ENCODE results near the gene MAEA.

The MAEA gene

DNA sequence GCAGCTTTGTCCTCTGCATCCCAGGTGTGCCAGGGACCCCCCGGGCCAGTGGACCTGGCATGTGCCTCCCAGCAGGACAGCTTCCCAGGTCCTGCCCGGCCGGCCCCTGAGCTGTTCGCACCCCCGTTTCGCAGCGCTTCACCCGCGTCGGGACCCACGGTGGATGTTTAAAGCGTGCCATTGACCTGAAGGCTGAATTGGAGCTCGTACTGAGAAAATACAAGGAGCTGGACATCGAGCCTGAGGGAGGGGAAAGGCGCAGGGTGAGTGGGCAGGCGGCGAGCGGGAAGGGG lies 65.2 kb downstream of the MAEA start:
- no peak for DNase-seq (ENCODE audit: low read depth, low spot score)
- H3K27me3 ChIP-seq (ENCODE audit: insufficient read depth, insufficient read length) = no peaks in the 10 kb centered on the region
- TF ChIP-seq ZNF274 (IDR thresholded peaks at IDR 0.05; ENCODE audit: low read depth, low read length) (no peak), YY1 (IDR thresholded peaks at IDR 0.05; ENCODE audit: insufficient read depth, insufficient read length) (no peak), SUZ12 (IDR thresholded peaks at IDR 0.05; ENCODE audit: extremely low read depth, insufficient read depth, insufficient read length) (no peak)
- H3K4me1 ChIP-seq (ENCODE audit: insufficient read depth, insufficient read length) = peaks cover 33% of the 10 kb centered on the region
- peak overlapping the region; percentile 6 for H3K9ac ChIP-seq (ENCODE audit: insufficient read length, low read depth)
- peaks cover 91% of the 10 kb centered on the region for H3K36me3 ChIP-seq (ENCODE audit: insufficient read depth, insufficient read length, low read length)
- no peaks in the 10 kb centered on the region for H3K9me3 ChIP-seq (ENCODE audit: insufficient read depth, low read length)
- no peak overlapping the region for H3K4me3 ChIP-seq (ENCODE audit: insufficient read length, low read depth)

DNA sequence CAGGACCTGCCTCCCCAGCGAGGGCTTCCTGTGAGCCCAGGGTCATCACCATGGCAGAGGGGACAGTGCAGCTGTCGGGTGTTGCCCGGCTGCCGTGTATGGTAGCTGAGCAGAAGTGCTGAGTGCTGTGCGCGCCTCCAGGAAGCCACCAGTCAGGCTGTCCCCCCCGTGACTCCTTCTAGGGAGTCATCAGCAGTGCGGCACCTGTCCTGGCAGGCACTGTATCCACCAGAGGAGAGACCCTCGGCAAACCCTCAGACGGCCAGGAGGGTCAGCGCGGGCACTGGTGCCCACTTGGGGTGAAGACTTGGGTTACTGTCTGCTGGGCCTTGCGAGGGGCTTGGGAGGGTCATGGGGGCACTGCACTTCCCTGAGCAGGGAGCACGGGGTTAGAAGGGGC lies 65.7 kb downstream of the MAEA start:
- Histone ChIP-seq H3K9me3 (ENCODE audit: insufficient read depth, low read length) (no peaks in the 10 kb centered on the region), H3K4me1 (ENCODE audit: insufficient read depth, insufficient read length) (peaks cover 33% of the 10 kb centered on the region), H3K36me3 (ENCODE audit: insufficient read depth, insufficient read length, low read length) (peaks cover 86% of the 10 kb centered on the region), H3K4me3 (ENCODE audit: insufficient read length, low read depth) (no peak overlapping the region), H3K9ac (ENCODE audit: insufficient read length, low read depth) (no peak overlapping the region), H3K27me3 (ENCODE audit: insufficient read depth, insufficient read length) (no peaks in the 10 kb centered on the region)
- TF ChIP-seq YY1 (IDR thresholded peaks at IDR 0.05; ENCODE audit: insufficient read depth, insufficient read length) = no peak
- TF ChIP-seq ZNF274 (IDR thresholded peaks at IDR 0.05; ENCODE audit: low read depth, low read length) = no peak
- no peak for TF ChIP-seq SUZ12 (IDR thresholded peaks at IDR 0.05; ENCODE audit: extremely low read depth, insufficient read depth, insufficient read length)
- no peak for DNase-seq (ENCODE audit: low read depth, low spot score)

GRCh38 chr4:1356181-1356998 lies 66.7 kb downstream of the MAEA start:
- Histone ChIP-seq H3K9ac (ENCODE audit: insufficient read length, low read depth) (no peak overlapping the region), H3K4me1 (ENCODE audit: insufficient read depth, insufficient read length) (peaks cover 40% of the 10 kb centered on the region), H3K4me3 (ENCODE audit: insufficient read length, low read depth) (no peak overlapping the region), H3K9me3 (ENCODE audit: insufficient read depth, low read length) (no peaks in the 10 kb centered on the region), H3K27me3 (ENCODE audit: insufficient read depth, insufficient read length) (no peaks in the 10 kb centered on the region), H3K36me3 (ENCODE audit: insufficient read depth, insufficient read length, low read length) (peaks cover 86% of the 10 kb centered on the region)
- peak; percentile 51 for DNase-seq (ENCODE audit: low read depth, low spot score)
- TF ChIP-seq YY1 (IDR thresholded peaks at IDR 0.05; ENCODE audit: insufficient read depth, insufficient read length) (no peak), SUZ12 (IDR thresholded peaks at IDR 0.05; ENCODE audit: extremely low read depth, insufficient read depth, insufficient read length) (no peak), ZNF274 (IDR thresholded peaks at IDR 0.05; ENCODE audit: low read depth, low read length) (no peak)

DNA sequence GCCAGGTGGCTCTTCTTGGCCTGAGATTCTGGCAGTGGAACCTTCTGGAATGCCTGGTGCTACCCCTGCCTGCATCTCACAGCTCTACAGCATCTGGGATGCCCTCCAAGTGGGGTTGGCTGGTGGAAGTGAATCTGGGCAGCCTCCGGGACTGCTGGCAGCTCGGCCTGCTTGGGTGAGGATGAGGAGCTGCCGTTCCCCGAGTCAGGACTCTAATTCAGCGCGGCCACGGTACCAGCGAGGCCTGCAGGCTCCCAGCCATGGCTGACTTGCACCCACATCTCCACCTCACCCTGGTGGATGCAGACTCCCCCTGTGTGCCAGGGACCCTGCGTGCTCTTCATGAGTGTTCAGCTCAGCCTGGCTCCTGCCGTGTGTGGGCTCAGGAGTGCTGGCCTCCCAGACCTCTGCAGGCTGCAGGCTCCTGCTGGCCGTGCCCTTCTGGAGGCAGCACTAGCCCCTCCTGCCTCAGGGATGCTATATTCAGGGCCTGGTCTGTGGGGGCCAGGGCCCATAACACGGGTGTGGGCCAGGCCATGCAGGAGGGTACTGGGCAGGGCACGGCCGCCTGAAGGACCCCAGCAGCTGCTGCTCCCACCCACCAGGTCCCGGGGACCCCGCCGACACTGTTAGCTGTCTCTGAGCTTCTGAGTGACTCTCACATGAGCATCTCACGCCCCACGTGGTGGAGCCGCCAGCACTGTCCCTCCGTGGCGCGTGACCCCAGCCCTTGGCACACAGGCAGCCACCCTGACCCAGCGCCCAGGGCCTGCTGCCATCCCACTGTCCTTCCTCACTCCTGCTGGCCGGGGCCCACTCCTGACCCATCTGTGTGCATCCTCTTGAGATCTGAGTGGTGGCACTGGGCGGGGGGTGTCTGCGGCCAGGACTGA lies 67.9 kb downstream of the MAEA start:
- Histone ChIP-seq H3K9ac (ENCODE audit: insufficient read length, low read depth) (no peak overlapping the region), H3K4me3 (ENCODE audit: insufficient read length, low read depth) (no peak overlapping the region), H3K9me3 (ENCODE audit: insufficient read depth, low read length) (no peaks in the 10 kb centered on the region), H3K4me1 (ENCODE audit: insufficient read depth, insufficient read length) (peaks cover 34% of the 10 kb centered on the region), H3K27me3 (ENCODE audit: insufficient read depth, insufficient read length) (no peaks in the 10 kb centered on the region), H3K36me3 (ENCODE audit: insufficient read depth, insufficient read length, low read length) (peaks cover 85% of the 10 kb centered on the region)
- no peak for DNase-seq (ENCODE audit: low read depth, low spot score)
- TF ChIP-seq SUZ12 (IDR thresholded peaks at IDR 0.05; ENCODE audit: extremely low read depth, insufficient read depth, insufficient read length) = no peak
- TF ChIP-seq YY1 (IDR thresholded peaks at IDR 0.05; ENCODE audit: insufficient read depth, insufficient read length) = no peak
- no peak for TF ChIP-seq ZNF274 (IDR thresholded peaks at IDR 0.05; ENCODE audit: low read depth, low read length)

- no peak overlapping the region for H3K9ac ChIP-seq (ENCODE audit: insufficient read length, low read depth)
Measured at GRCh38 chr4:1358421-1359143, 68.9 kb downstream of the MAEA start.

DNA sequence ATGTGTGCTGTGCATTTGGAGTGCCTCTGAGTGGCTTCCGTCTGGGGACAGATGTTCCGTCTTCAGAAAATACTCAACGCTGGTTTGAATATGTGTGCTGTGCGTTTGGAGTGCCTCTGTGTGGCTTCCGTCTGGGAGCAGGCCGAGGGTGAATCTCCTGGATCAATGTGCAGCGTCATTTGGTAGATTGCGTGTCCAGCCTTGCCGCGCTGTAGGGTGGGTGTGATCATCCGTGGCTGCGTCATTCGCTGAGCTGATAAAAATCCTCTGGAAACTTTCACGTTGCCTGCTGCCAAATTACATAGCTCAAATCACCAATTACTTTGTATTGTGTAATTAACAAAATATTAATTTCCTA lies 69.4 kb downstream of the MAEA start:
- Histone ChIP-seq H3K9me3 (ENCODE audit: insufficient read depth, low read length) (no peaks in the 10 kb centered on the region), H3K4me1 (ENCODE audit: insufficient read depth, insufficient read length) (peaks cover 27% of the 10 kb centered on the region), H3K4me3 (ENCODE audit: insufficient read length, low read depth) (no peak overlapping the region), H3K27me3 (ENCODE audit: insufficient read depth, insufficient read length) (no peaks in the 10 kb centered on the region), H3K36me3 (ENCODE audit: insufficient read depth, insufficient read length, low read length) (peaks cover 79% of the 10 kb centered on the region), H3K9ac (ENCODE audit: insufficient read length, low read depth) (no peak overlapping the region)
- TF ChIP-seq SUZ12 (IDR thresholded peaks at IDR 0.05; ENCODE audit: extremely low read depth, insufficient read depth, insufficient read length) (no peak), YY1 (IDR thresholded peaks at IDR 0.05; ENCODE audit: insufficient read depth, insufficient read length) (no peak), ZNF274 (IDR thresholded peaks at IDR 0.05; ENCODE audit: low read depth, low read length) (no peak)
- DNase-seq (ENCODE audit: low read depth, low spot score) = no peak

More at GRCh38 chr4:1358421-1359143, 68.9 kb downstream of the MAEA start:
- Histone ChIP-seq H3K4me1 (ENCODE audit: insufficient read depth, insufficient read length) (peaks cover 29% of the 10 kb centered on the region), H3K9me3 (ENCODE audit: insufficient read depth, low read length) (no peaks in the 10 kb centered on the region), H3K4me3 (ENCODE audit: insufficient read length, low read depth) (no peak overlapping the region), H3K27me3 (ENCODE audit: insufficient read depth, insufficient read length) (no peaks in the 10 kb centered on the region), H3K36me3 (ENCODE audit: insufficient read depth, insufficient read length, low read length) (peaks cover 83% of the 10 kb centered on the region)
- no peak for DNase-seq (ENCODE audit: low read depth, low spot score)
- TF ChIP-seq YY1 (IDR thresholded peaks at IDR 0.05; ENCODE audit: insufficient read depth, insufficient read length) (no peak), ZNF274 (IDR thresholded peaks at IDR 0.05; ENCODE audit: low read depth, low read length) (no peak), SUZ12 (IDR thresholded peaks at IDR 0.05; ENCODE audit: extremely low read depth, insufficient read depth, insufficient read length) (no peak)
